NCI-H1694 treated with DMSO at 0.1 percent for 48 hours (cell line): ENCODE measurements around the gene FGF3.

ENCODE experiments used
- DNase-seq: peaks from one replicate; lab custom pipeline; 2025; lab: John Stamatoyannopoulos, UW

The FGF3 gene

DNA sequence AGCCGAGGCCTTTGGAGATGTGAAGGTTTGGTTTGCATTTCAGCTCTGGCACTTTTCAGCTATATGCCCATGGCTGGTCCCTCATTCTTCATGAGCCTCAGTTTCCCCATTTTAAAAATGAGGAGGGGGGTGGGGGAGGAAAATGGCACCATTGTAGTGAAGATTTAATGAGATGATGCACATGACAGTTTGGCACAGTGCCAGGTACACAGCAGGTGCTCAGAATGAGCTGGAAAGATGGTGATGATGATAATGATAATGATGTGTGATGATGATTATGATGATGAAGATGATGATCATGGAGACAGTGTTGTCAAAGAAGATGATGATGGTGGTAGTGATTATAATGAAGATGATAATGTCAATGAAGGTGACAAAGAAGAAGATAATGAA is 24.3 kb upstream of the FGF3 start:
- DNase-seq, result no peak

- no peak for DNase-seq
These were observed 23.7 kb upstream of the FGF3 start for GRCh38 chr11:69842746-69843528.

- no peak for DNase-seq
These were observed 22.9 kb upstream of the FGF3 start for GRCh38 chr11:69841859-69842698.

GRCh38 chr11:69841170-69841858 is 22.1 kb upstream of the FGF3 start:
- no peak for DNase-seq

DNA sequence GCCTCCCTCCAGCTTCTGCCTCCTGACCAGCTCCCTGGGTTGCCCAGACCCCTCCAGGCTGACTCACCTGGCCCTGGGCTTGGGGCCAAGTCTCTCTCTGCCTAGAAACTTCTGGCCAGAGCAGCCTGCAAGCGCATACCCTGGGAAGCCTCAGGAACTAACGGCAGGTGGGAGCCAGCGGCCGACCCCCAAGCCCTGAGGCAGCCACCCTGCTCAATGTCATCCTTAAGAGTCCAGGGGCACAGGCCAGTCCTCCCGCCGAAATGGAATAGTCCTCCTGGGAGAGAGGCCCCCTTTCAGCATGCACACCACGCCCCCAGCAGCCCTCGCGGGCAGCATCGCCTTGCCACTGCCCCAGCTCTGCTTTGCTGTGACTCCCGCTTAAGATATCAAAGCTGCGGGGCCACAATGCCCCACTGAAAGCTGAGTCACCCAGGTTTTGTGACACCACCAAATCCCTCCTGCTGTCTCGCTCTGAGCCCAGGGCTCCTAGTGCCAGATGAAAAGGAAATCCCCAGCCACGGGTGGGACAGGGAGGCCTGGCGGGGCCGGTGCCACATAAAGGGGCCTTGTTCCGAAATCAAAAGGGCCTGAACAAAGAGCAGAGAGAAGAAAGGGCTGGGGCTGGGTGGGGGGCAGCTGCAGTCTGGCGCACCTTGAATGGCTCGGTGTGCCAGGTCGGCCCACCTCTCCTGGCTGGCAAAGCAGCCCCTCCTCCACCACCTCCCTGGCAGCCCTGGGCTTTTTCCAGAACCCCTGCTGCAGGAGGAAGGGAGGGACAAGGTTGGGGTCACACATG is 21.4 kb upstream of the FGF3 start:
- no peak for DNase-seq

DNA sequence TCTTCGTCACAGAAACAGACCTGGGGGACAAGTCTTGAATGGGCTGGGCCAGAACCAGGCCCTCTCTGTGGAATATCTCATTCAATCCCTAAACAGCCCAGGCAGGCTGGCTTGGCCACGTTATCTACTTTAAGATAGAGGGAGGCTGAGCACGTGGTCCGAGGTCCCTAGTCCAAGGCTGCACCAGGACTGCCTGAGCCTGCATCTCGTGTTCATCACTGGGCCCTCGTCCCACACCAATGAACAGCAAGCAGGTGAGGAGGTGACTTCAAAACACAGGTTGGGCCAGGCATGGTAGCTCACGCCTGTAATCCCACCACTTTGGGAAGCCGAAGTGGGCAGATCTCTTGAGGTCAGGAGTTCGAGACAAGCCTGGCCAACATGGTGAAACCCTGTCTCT is 20.3 kb upstream of the FGF3 start:
- DNase-seq, result no peak

GRCh38 chr11:69837791-69838190 is 18.6 kb upstream of the FGF3 start:
- no peak for DNase-seq

GRCh38 chr11:69836401-69836800 is 17.2 kb upstream of the FGF3 start:
- DNase-seq, result no peak

- DNase-seq, result no peak
These were observed 15.9 kb upstream of the FGF3 start for GRCh38 chr11:69834811-69835800.

- no peak for DNase-seq
These were observed 15.0 kb upstream of the FGF3 start for GRCh38 chr11:69834251-69834650.

GRCh38 chr11:69832561-69833413 is 13.6 kb upstream of the FGF3 start:
- no peak for DNase-seq

DNA sequence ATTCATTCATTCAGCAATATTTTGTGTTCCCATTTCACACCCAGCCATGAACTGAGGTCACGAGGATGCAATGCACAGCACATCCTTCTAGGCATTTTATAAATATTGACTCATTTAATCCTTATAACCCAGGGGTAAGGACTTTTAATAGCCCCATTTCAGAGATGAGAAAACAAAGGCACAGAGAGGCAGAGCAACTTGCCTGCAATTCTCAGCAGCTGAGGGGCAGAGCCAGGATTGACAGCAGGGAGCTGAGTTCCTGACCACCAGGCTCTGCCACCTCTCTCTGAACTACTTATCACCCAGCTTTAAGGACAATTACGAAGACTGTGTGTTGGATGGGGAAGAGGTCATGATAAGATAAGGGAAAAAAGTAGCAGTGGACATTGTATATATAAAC is 12.8 kb upstream of the FGF3 start:
- DNase-seq, result no peak

GRCh38 chr11:69830086-69830485 is 10.9 kb upstream of the FGF3 start:
- DNase-seq, result no peak

- DNase-seq, result no peak
These were observed 9.7 kb upstream of the FGF3 start for GRCh38 chr11:69828971-69829344.

DNA sequence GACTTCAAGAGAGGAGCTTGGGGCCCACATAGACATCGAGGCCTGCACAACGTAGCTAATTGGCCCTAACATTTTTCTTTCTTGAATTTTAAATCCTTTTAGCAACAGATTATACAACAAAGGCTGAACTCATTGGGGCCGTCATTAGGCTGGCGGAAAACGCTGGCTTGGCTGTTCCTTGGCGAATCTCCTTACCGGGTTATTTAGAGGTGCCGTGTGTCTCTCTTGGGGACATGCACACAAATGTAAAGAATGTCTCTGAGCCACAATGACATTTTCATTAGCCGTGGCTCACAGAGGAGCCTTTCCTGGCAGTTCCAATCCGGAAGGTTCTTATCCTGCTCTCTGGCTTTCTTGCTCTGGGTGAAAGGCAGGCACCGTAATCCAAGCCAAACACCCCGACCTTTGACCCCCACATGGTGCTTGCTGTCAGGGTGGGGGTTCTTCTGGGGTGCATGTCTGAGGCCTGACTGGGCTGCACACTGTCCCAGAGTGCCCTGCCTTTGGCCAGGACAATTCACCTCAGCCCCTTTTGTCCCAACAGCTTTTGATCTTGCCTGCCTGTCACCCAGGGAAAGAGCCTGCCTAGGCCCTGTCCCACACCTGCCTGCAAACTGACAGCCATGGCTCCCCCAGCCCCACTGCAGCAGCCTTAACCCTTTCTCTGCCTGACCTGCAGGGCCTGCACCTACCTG is 9.2 kb upstream of the FGF3 start:
- no peak for DNase-seq

DNA sequence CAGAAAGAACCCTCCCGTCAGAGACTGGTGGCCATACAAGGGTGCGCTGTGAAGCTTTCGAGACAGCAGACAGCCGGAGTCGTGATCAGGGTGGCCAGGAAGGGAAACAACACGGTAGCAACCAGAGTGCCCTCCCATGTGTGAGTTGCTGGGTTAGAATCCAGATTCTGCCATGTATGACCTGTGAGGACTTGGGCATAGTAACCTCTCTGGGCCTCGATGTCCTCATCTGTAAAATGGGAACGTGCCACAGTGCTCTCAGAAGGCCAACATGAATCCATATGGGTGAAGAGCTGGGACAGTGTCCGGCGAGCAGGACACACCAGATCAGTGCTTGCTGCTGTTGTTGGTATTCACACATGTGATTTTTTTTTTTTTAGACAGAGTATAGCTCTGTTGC is 7.6 kb upstream of the FGF3 start:
- DNase-seq, result no peak

DNA sequence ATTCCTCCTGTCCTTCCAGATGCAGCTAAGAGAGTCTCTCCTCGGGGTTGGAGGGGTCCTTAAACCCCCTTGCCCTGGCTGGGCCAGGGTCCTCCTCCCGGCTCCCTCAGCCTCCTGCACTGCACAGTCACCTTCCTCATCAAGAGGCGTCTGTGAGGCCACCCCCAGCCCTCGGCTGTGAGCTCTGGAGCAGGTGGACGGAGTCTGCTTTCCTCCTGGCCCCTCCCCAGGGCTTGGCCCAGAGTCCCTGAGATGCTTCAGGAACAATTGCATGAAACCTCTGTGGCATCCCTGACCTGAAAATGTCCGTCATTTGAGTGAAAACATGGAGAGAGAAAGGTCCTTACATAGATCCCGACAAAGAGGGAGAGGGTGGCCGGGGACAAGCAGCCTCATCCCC is 6.7 kb upstream of the FGF3 start:
- DNase-seq, result no peak

- no peak for DNase-seq
These were observed 6.0 kb upstream of the FGF3 start for GRCh38 chr11:69825037-69825834.
